Panc1 (cell line): Measurements from ENCODE around the gene CORT. TPM values are rescaled to one million over a fixed set of nuclear protein-coding genes. Genes with fewer than 3 reads are reported as not detected.
"Not testable (repeated sequence)": the region's sequence is repeated elsewhere in the genome, so short reads cannot be mapped to it uniquely, and the experiment has no call there.

Source experiments
- ATAC-seq: fragments of 200-7000 bp; cut with Tn5 transposase; 2 replicates; pipeline ENCODE4 v1.9.1; 2020; ENCODE audit warnings: mild to moderate bottlenecking, moderate library complexity
- BruUV-seq: library from RNA; stranded (reverse); fragments of 400-500 nt; replicated peaks from 2 replicates; lab custom pipeline; 2021; lab: Mats Ljungman, UMichigan
- CTCF ChIA-PET: fragments of 300-600 bp; sonication (Branson Sonifier 250); formaldehyde crosslinking; loops from one replicate; lab custom pipeline; 2022; ENCODE audit warnings: antibody characterized with exemption; lab: Charles Lee
- POLR2A ChIA-PET: fragments of 300-600 bp; sonication (Branson Sonifier 250); formaldehyde crosslinking; loops from one replicate; lab custom pipeline; 2022; ENCODE audit warnings: antibody characterized with exemption; lab: Charles Lee
- DNase-seq: peaks from one replicate; pipeline ENCODE4 v3.0.0-alpha.2; 2010; ENCODE audit warnings: low read depth, low spot score
- H3K27ac ChIP-seq: 2 replicates; pipeline ENCODE4 v1.5.1; 2011; ENCODE audit warnings: mild to moderate bottlenecking, low read length, inconsistent platforms
- H3K27me3 ChIP-seq: fragments of 200-500 bp; sonication (Bioruptor generic); 2 replicates; pipeline ENCODE4 v1.6.0; 2014; ENCODE audit warnings: low read length, inconsistent platforms; ENCODE audit not compliant: control insufficient read depth, insufficient read depth
- H3K36me3 ChIP-seq: fragments of 200-500 bp; sonication (Bioruptor generic); 2 replicates; pipeline ENCODE4 v1.5.1; 2014; ENCODE audit warnings: inconsistent platforms, mild to moderate bottlenecking, low read length, moderate library complexity; ENCODE audit not compliant: control insufficient read depth, insufficient read depth
- H3K4me1 ChIP-seq: 2 replicates; pipeline ENCODE4 v1.5.1; 2011; ENCODE audit warnings: inconsistent platforms, mild to moderate bottlenecking, low read length, moderate library complexity; ENCODE audit not compliant: control insufficient read depth, insufficient read depth
- H3K4me3 ChIP-seq, 2 experiments: 2 replicates each; pipeline ENCODE4 v1.5.1; 2011 to 2012; ENCODE audit warnings: low read depth in 2 of 2, low read length in 2 of 2, mild to moderate bottlenecking in 2 of 2, inconsistent platforms in 1 of 2, moderate library complexity in 1 of 2
- H3K9me3 ChIP-seq: fragments of 200-500 bp; sonication (Bioruptor generic); 2 replicates; pipeline ENCODE4 v1.5.1; 2014; ENCODE audit warnings: low read depth, mild to moderate bottlenecking, inconsistent platforms, low read length, moderate library complexity; ENCODE audit not compliant: control insufficient read depth, insufficient read depth
- POLR2AphosphoS5 ChIP-seq: IDR thresholded peaks from 2 replicates; pipeline ENCODE4 v1.6.1; 2012; ENCODE audit warnings: mild to moderate bottlenecking, low read depth, low read length, moderate library complexity
- SIN3A ChIP-seq: IDR thresholded peaks from 2 replicates; pipeline ENCODE4 v1.6.1; 2012; ENCODE audit warnings: low read depth, mild to moderate bottlenecking, low read length, moderate library complexity, borderline replicate concordance; ENCODE audit not compliant: insufficient read depth
- TCF7L2 ChIP-seq: IDR thresholded peaks from 2 replicates; pipeline ENCODE4 v1.6.1; 2011; ENCODE audit warnings: mild to moderate bottlenecking, low read depth, low read length, inconsistent platforms
- in situ Hi-C: cut with HindIII; loops from 2 replicates; pipeline ENCODE4 v1.10.0; 2016; ENCODE audit warnings: low sequenced_read_pairs, low pct_unique_long_range_greater_than_20kb
- intact Hi-C: fragments of 100-400 bp; cut with micrococcal nuclease; formaldehyde crosslinking; loops from one replicate; pipeline ENCODE4 v1.10.0; 2022; ENCODE audit not compliant: unreplicated experiment
- total RNA-seq: library from RNA; stranded (reverse); gene quantifications from one replicate; pipeline ENCODE4 v1.2.1, GENCODE V29; 2021; ENCODE audit not compliant: unreplicated experiment
- TF ChIP-seq, protein P1 (sequence below): fragments of 450-650 bp; IDR thresholded peaks from 2 replicates; pipeline ENCODE4 v1.5.1; 2017; ENCODE audit warnings: mild to moderate bottlenecking
- TF ChIP-seq, protein P2 (sequence below), 2 experiments: IDR thresholded peaks; 2 replicates each; pipeline ENCODE4 v1.6.1; 2011 to 2012; ENCODE audit warnings: low read depth in 2 of 2, control low read depth in 1 of 2, low read length in 1 of 2, mild to moderate bottlenecking in 1 of 2, moderate library complexity in 1 of 2; ENCODE audit not compliant: insufficient read depth in 1 of 2

The CORT gene
- total RNA-seq, 1 experiment from 2014 or later, result 0.41 TPM

DNA sequence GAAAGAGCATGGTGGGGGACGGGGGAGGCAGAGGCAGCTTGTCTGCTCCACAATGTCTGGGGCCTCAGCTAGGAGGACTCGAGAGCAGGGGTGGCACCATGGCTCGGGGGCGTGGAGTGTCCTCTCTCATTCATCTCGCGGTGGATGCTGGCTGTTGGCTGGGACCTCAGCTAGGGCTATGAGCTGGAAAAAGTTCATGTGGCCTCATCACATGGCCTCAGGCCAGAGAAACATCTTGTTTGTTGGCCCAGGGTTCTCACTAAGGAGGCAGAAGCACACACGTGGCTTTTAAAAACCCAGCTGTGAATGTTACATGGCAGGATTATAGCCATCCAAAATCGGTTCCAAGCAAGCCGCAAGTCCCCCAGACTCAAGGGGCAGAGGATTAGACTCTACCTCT lies 25.8 kb upstream of the CORT start:
- BruUV-seq, result no TSS peak
- no peak overlapping the region for H3K27ac ChIP-seq
- ATAC-seq (no peak), DNase-seq (no peak)
- no peak for TF ChIP-seq TCF7L2
- no peak for TF ChIP-seq POLR2AphosphoS5
- no peak for TF ChIP-seq SIN3A
- TF ChIP-seq, protein P1, sequence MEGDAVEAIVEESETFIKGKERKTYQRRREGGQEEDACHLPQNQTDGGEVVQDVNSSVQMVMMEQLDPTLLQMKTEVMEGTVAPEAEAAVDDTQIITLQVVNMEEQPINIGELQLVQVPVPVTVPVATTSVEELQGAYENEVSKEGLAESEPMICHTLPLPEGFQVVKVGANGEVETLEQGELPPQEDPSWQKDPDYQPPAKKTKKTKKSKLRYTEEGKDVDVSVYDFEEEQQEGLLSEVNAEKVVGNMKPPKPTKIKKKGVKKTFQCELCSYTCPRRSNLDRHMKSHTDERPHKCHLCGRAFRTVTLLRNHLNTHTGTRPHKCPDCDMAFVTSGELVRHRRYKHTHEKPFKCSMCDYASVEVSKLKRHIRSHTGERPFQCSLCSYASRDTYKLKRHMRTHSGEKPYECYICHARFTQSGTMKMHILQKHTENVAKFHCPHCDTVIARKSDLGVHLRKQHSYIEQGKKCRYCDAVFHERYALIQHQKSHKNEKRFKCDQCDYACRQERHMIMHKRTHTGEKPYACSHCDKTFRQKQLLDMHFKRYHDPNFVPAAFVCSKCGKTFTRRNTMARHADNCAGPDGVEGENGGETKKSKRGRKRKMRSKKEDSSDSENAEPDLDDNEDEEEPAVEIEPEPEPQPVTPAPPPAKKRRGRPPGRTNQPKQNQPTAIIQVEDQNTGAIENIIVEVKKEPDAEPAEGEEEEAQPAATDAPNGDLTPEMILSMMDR, result no peak
- TF ChIP-seq, protein P2, sequence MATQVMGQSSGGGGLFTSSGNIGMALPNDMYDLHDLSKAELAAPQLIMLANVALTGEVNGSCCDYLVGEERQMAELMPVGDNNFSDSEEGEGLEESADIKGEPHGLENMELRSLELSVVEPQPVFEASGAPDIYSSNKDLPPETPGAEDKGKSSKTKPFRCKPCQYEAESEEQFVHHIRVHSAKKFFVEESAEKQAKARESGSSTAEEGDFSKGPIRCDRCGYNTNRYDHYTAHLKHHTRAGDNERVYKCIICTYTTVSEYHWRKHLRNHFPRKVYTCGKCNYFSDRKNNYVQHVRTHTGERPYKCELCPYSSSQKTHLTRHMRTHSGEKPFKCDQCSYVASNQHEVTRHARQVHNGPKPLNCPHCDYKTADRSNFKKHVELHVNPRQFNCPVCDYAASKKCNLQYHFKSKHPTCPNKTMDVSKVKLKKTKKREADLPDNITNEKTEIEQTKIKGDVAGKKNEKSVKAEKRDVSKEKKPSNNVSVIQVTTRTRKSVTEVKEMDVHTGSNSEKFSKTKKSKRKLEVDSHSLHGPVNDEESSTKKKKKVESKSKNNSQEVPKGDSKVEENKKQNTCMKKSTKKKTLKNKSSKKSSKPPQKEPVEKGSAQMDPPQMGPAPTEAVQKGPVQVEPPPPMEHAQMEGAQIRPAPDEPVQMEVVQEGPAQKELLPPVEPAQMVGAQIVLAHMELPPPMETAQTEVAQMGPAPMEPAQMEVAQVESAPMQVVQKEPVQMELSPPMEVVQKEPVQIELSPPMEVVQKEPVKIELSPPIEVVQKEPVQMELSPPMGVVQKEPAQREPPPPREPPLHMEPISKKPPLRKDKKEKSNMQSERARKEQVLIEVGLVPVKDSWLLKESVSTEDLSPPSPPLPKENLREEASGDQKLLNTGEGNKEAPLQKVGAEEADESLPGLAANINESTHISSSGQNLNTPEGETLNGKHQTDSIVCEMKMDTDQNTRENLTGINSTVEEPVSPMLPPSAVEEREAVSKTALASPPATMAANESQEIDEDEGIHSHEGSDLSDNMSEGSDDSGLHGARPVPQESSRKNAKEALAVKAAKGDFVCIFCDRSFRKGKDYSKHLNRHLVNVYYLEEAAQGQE (IDR thresholded peaks at IDR 0.05; ENCODE audit: insufficient read depth in 1 of 2, low read depth in 2 of 2, low read length in 1 of 2), result no peak
- no peak overlapping the region for H3K4me3 ChIP-seq
- POLR2A ChIA-PET, result no interaction called here
- no peaks in the 10 kb centered on the region for H3K36me3 ChIP-seq
- H3K4me1 ChIP-seq, result no peaks in the 10 kb centered on the region
- no peaks in the 10 kb centered on the region for H3K27me3 ChIP-seq
- intact Hi-C loops (no loop called here), in situ Hi-C loops (no loop called here)
- H3K9me3 ChIP-seq, result no peaks in the 10 kb centered on the region
- CTCF ChIA-PET, result no interaction called here

DNA sequence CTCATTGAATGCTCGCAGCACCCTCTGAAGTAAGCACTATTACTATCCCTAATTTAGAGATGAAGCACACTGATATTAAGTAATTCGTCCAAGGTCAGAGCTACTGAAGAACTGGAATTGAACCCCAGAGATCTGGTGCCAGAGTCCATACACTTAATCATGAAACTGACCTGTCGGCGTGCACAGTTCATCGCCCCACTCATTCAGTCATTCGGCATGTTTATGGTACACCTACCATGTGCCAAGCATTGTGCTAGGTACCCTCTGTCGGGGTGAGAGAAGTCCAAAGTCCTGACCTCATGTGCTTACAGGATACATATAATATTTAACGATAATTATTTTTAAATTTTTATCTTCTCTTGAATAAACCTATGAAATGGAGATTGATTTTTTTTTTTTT lies 25.2 kb upstream of the CORT start:
- Histone ChIP-seq H3K36me3 (no peaks in the 10 kb centered on the region), H3K4me1 (no peaks in the 10 kb centered on the region; the same call in 1 of the 2 replicates), H3K27me3 (no peaks in the 10 kb centered on the region), H3K9me3 (no peaks in the 10 kb centered on the region), H3K27ac (no peak overlapping the region), H3K4me3 (no peak overlapping the region)
- in situ Hi-C loops (no loop called here), intact Hi-C loops (no loop called here)
- no peak for ATAC-seq
- ChIA-PET CTCF (no interaction called here), POLR2A (no interaction called here)
- BruUV-seq, result no TSS peak
- no peak for DNase-seq
- TF ChIP-seq, protein P2 (IDR thresholded peaks at IDR 0.05; ENCODE audit: insufficient read depth in 1 of 2, low read depth in 2 of 2, low read length in 1 of 2), result no peak
- TF ChIP-seq SIN3A (no peak), TCF7L2 (no peak), POLR2AphosphoS5 (no peak)
- TF ChIP-seq, protein P1, result no peak

DNA sequence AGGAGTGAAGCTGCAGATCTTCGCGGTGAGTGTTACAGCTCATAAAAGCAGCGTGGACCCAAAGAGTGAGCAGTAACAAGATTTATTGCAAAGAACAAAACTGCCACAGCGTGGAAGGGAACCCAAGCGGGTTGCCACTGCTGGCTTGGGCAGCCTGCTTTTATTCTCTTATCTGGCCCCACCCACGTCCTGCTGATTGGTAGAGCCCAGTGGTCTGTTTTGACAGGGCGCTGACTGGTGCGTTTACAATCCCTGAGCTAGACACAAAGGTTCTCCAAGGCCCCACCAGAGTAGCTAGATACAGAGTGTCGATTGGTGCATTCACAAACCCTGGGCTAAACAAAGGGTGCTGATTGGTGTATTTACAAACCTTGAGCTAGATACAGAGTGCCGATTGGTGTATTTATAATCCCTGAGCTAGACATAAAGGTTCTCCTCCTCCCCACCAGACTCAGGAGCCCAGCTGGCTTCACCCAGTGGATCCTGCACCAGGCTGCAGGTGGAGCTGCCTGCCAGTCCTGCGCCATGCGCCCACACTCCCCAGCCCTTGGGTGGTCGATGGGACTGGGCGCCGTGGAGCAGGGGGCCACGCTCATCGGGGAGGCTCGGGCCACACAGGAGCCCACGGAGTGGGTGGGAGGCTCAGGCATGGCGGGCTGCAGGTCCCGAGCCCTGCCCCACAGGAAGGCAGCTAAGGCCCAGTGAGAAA lies 23.9 kb upstream of the CORT start:
- in situ Hi-C loops, H3K9me3 ChIP-seq, H3K27me3 ChIP-seq, H3K36me3 ChIP-seq, CTCF ChIA-PET, intact Hi-C loops, BruUV-seq, ATAC-seq, POLR2A ChIA-PET, H3K27ac ChIP-seq, DNase-seq, H3K4me3 ChIP-seq, H3K4me1 ChIP-seq: not testable (repeated sequence)

DNA sequence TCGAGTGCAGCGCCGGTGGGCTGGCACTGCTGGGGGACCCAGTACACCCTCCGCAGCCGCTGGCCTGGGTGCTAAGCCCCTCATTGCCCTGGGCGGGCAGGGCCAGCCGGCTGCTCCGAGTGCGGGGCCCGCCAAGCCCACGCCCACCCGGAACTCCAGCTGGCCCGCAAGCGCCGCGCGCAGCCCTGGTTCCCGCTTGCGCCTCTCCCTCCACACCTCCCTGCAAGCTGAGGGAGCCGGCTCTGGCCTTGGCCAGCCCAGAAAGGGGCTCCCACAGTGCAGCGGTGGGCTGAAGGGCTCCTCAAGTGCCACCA lies 23.3 kb upstream of the CORT start:
- H3K27ac ChIP-seq, CTCF ChIA-PET, H3K4me3 ChIP-seq, ATAC-seq, H3K4me1 ChIP-seq, POLR2A ChIA-PET, H3K27me3 ChIP-seq, H3K36me3 ChIP-seq, H3K9me3 ChIP-seq, BruUV-seq, DNase-seq, in situ Hi-C loops, intact Hi-C loops: not testable (repeated sequence)
